Stimulated activated naive CD8-positive, alpha-beta T cell treated with anti-CD3 and anti-CD28 coated beads, Interleukin-15, Interleukin-2, amounts not matched to agents 100 U/mL and 50 U/mL, for 24 hours (primary cell): ENCODE measurements around the gene PACSIN1.
"Not testable (repeated sequence)": the region's sequence is repeated elsewhere in the genome, so short reads cannot be mapped to it uniquely, and the experiment has no call there.

Experiments used
- ATAC-seq: fragments of 150-1000 bp; cut with Tn5 transposase; one replicate; pipeline ENCODE4 v1.10.0; 2021
- DNase-seq: peaks from one replicate; pipeline ENCODE4 v3.0.0; 2021

PACSIN1 gene

GRCh38 chr6:34459899-34460593 is 5.8 kb upstream of the PACSIN1 start:
- DNase-seq (peak; percentile 44), ATAC-seq (peak; percentile 67)

- no peak for ATAC-seq
- no peak for DNase-seq
Observed at GRCh38 chr6:34460796-34461507, 4.9 kb upstream of the PACSIN1 start.

- ATAC-seq = no peak
- no peak for DNase-seq
Observed at GRCh38 chr6:34462010-34462409, 3.9 kb upstream of the PACSIN1 start.

GRCh38 chr6:34462551-34462971 is 3.3 kb upstream of the PACSIN1 start:
- DNase-seq (no peak), ATAC-seq (no peak)

GRCh38 chr6:34463299-34463698 is 2.6 kb upstream of the PACSIN1 start:
- ATAC-seq = no peak
- no peak for DNase-seq

GRCh38 chr6:34463849-34464248 is 2.0 kb upstream of the PACSIN1 start:
- ATAC-seq = no peak

GRCh38 chr6:34466242-34467185 is 638 bp downstream of the PACSIN1 start:
- ATAC-seq (no peak), DNase-seq (no peak)

More at GRCh38 chr6:34463849-34464248, 2.0 kb upstream of the PACSIN1 start:
- no peak for DNase-seq

- DNase-seq (no peak), ATAC-seq (no peak)
Observed at GRCh38 chr6:34468378-34468892, 2.6 kb downstream of the PACSIN1 start.

GRCh38 chr6:34469499-34469898 is 3.6 kb downstream of the PACSIN1 start:
- no peak for DNase-seq

GRCh38 chr6:34472425-34472824 is 6.5 kb downstream of the PACSIN1 start:
- DNase-seq (no peak), ATAC-seq (no peak)

More at GRCh38 chr6:34469499-34469898, 3.6 kb downstream of the PACSIN1 start:
- no peak for ATAC-seq

GRCh38 chr6:34473967-34474366 is 8.1 kb downstream of the PACSIN1 start:
- ATAC-seq (no peak), DNase-seq (no peak)

GRCh38 chr6:34474754-34475153 is 8.9 kb downstream of the PACSIN1 start:
- ATAC-seq (no peak), DNase-seq (no peak)

- DNase-seq (no peak), ATAC-seq (no peak)
Observed at GRCh38 chr6:34475238-34475682, 9.4 kb downstream of the PACSIN1 start.

GRCh38 chr6:34475767-34476328 is 10.0 kb downstream of the PACSIN1 start:
- DNase-seq (no peak), ATAC-seq (no peak)

GRCh38 chr6:34476447-34476846 is 10.6 kb downstream of the PACSIN1 start:
- ATAC-seq = no peak
- no peak for DNase-seq

- ATAC-seq = no peak
- no peak for DNase-seq
Observed at GRCh38 chr6:34476921-34477320, 11.0 kb downstream of the PACSIN1 start.

- ATAC-seq = no peak
- no peak for DNase-seq
Observed at GRCh38 chr6:34478796-34479195, 12.9 kb downstream of the PACSIN1 start.

- not testable (repeated sequence) for ATAC-seq, DNase-seq
Observed at GRCh38 chr6:34483781-34484180, 17.9 kb downstream of the PACSIN1 start.

- DNase-seq (no peak), ATAC-seq (peak; percentile 35)
Observed at GRCh38 chr6:34484391-34484790, 18.5 kb downstream of the PACSIN1 start.

- DNase-seq = peak; percentile 75
- peak; percentile 96 for ATAC-seq
Observed at GRCh38 chr6:34484899-34485298, 19.0 kb downstream of the PACSIN1 start.

- ATAC-seq = no peak
- DNase-seq = no peak
Observed at GRCh38 chr6:34485321-34486060, 19.6 kb downstream of the PACSIN1 start.
